ENCODE measurements around the gene RPS14. TPM values are rescaled to one million over a fixed set of nuclear protein-coding genes. Genes with fewer than 3 reads are reported as not detected.
A peak's percentile ranks its signal among the peaks of the same experiment; 100 is the strongest.

Gene RPS14
- total RNA-seq, 1 donor from 2014 or later: 1,202 TPM

DNA sequence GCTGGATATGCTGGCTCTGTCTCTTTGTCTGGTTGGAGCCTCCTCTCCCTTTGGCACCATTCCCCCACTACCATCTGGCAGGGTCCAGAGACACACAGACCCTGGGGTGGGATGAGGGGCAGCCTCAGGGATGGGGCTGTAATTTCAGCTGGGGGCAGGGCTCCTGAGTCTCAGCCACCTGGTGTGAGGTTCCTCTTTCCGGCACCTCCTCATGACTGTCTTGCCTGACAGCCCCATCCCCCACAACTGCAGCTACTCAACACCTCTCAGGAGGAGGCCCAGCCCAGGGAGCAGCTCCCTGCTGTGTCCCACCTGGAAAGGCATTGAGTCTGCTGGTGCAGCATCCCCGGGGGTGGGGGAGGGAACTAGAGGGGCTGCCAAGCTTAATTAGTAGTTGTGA, 11.7 kb upstream of the RPS14 start:
- H3K36me3 ChIP-seq: no peaks in the 10 kb centered on the region
- no peak for DNase-seq
- no peak overlapping the region for H3K27ac ChIP-seq (replicated peaks)
- intact Hi-C loops (cut with micrococcal nuclease): no loop called here
- no peaks in the 10 kb centered on the region for H3K9me3 ChIP-seq (replicated peaks)
- peaks cover 35% of the 10 kb centered on the region for H3K4me1 ChIP-seq
- TF ChIP-seq, protein P1, sequence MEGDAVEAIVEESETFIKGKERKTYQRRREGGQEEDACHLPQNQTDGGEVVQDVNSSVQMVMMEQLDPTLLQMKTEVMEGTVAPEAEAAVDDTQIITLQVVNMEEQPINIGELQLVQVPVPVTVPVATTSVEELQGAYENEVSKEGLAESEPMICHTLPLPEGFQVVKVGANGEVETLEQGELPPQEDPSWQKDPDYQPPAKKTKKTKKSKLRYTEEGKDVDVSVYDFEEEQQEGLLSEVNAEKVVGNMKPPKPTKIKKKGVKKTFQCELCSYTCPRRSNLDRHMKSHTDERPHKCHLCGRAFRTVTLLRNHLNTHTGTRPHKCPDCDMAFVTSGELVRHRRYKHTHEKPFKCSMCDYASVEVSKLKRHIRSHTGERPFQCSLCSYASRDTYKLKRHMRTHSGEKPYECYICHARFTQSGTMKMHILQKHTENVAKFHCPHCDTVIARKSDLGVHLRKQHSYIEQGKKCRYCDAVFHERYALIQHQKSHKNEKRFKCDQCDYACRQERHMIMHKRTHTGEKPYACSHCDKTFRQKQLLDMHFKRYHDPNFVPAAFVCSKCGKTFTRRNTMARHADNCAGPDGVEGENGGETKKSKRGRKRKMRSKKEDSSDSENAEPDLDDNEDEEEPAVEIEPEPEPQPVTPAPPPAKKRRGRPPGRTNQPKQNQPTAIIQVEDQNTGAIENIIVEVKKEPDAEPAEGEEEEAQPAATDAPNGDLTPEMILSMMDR (IDR thresholded peaks at IDR 0.05; ENCODE audit: borderline replicate concordance): no peak
- no peaks in the 10 kb centered on the region for H3K27me3 ChIP-seq (ENCODE audit: low read depth)
- no peak overlapping the region for H3K4me3 ChIP-seq

DNA sequence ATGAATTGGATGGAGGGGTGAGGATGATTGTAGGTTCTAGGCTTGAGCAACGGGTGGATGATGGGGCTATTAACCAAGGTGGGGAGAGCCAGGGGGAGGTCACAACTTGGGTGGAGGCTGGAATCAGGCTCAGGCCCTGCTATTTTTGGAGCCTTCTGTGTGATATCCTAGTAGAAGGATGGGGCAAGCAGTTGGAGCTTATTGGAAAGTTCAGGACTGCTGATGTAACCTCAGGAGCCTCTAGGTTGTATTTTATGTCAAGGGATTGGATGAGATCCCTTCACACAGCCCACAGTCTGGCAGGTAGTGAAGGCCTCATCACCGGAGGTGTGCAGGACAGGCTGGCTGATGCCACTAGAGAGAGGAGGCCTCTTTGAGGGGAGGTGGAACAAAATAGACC, 11.2 kb upstream of the RPS14 start:
- TF ChIP-seq, protein P1 (IDR thresholded peaks at IDR 0.05; ENCODE audit: borderline replicate concordance): no peak
- DNase-seq: no peak
- Histone ChIP-seq H3K27ac (replicated peaks) (no peak overlapping the region), H3K4me1 (peaks cover 32% of the 10 kb centered on the region), H3K4me3 (no peak overlapping the region), H3K36me3 (no peaks in the 10 kb centered on the region), H3K27me3 (ENCODE audit: low read depth) (no peaks in the 10 kb centered on the region), H3K9me3 (replicated peaks) (no peaks in the 10 kb centered on the region)
- intact Hi-C loops (cut with micrococcal nuclease): no loop called here

DNA sequence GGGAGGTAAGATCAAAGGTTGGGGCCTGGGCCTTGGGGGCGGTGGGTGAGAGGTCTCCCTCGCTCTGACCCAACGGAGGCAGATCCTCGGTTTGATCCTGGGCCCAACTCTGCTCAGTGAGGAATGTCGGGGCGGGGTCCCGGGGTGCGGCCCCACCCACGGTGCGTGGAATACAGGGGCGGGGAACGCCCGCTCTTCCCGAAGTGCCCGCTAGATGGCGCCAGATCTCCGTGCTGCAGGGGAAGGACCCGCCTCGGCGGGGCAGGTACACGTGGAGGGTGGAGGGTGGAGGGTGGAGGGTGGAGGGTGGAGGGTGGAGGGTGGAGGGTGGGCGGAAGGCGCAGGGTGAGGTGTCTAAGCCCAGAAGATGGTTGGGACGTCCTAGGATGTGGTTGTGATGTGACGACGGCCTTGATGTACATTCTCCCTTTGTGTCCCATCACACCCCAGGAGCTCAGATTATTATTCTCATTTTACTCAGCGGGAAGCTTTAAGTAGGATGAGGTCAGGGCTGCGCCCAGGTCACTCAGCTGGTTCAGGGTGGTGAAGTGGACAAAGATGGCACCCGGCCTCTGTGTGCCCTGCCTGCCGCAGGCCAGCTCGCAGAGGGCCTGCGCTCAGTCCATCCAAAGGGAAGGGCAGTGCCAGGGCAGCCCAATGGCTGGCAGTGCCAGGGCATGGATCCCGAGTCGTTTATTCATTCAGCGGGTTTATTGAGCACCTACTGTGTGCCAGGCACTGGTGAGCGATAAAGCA, 9.4 kb upstream of the RPS14 start:
- TF ChIP-seq, protein P1 (IDR thresholded peaks at IDR 0.05; ENCODE audit: borderline replicate concordance): peak; percentile 86
- DNase-seq: peak; percentile 82
- Histone ChIP-seq H3K4me1 (peaks cover 14% of the 10 kb centered on the region), H3K27me3 (ENCODE audit: low read depth) (no peaks in the 10 kb centered on the region), H3K27ac (replicated peaks) (peak overlapping the region; percentile 23), H3K9me3 (replicated peaks) (no peaks in the 10 kb centered on the region), H3K4me3 (peak overlapping the region; percentile 52), H3K36me3 (no peaks in the 10 kb centered on the region)
- intact Hi-C loops (cut with micrococcal nuclease): loop anchor here (5.0 kb wide), 1 partner anchor 63 kb away; no protein-coding TSS in a partner anchor

DNA sequence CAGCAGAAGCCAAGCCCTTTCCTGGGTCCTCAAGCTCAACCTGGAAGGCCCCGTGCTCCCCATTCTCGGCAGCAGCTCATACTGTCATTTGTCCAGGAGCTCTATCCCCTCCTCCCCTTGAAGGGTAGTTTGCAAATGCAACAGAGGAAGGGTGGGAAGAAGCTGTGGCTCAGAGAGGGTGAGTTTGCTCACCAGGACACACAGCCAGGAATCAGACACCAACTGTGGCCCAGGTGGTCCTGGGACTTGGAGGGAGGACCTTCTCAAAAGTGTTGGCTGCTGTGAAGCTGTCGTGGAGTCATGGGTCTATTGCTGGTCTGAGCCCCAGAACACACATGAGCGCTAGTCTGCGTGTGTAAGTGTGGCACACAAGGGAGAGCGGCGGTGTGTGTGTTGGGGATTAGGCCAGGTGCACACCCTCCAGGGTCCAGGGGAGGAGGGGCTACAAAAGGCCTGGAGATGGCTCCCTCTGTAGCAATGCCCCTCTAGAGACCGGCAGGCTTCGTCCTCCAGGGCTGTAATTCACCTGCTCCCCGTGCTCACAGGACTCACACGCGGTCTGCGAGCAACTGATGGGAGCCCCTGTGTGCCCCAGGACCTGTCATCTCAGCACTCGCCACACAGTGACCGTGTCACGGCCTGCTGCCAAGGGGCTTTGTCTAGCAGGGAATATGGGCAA, 8.2 kb upstream of the RPS14 start:
- Histone ChIP-seq H3K9me3 (replicated peaks) (no peaks in the 10 kb centered on the region), H3K4me3 (no peak overlapping the region), H3K36me3 (no peaks in the 10 kb centered on the region), H3K27me3 (ENCODE audit: low read depth) (no peaks in the 10 kb centered on the region), H3K4me1 (peaks cover 13% of the 10 kb centered on the region), H3K27ac (replicated peaks) (no peak overlapping the region)
- no peak for DNase-seq
- TF ChIP-seq, protein P1 (IDR thresholded peaks at IDR 0.05; ENCODE audit: borderline replicate concordance): no peak
- intact Hi-C loops (cut with micrococcal nuclease): loop anchor here (5.0 kb wide), 1 partner anchor 65 kb away; no protein-coding TSS in a partner anchor

DNA sequence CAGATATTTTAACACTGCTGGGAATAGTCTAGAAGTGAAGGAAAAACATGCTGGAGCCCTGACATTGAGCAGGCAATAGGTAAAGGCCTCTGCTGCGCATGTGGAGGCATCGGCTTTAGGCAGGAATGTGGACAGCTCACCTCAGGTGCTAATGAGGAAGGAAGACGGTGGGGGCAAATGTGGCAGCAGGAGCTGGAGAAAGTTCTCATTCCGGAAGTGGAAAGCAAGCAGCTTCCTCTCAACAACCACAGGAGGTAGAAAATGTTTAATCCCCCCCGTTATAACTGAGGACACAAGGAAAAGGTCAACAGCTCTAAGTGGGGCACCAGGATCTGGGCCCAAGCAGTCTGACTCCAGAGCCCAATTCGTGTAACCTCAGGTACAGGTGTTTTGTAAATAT, 7.6 kb upstream of the RPS14 start:
- Histone ChIP-seq H3K4me3 (no peak overlapping the region), H3K4me1 (peaks cover 13% of the 10 kb centered on the region), H3K9me3 (replicated peaks) (no peaks in the 10 kb centered on the region), H3K27me3 (ENCODE audit: low read depth) (no peaks in the 10 kb centered on the region), H3K36me3 (no peaks in the 10 kb centered on the region), H3K27ac (replicated peaks) (no peak overlapping the region)
- DNase-seq: no peak
- intact Hi-C loops (cut with micrococcal nuclease): loop anchor here (5.0 kb wide), 1 partner anchor 65 kb away; no protein-coding TSS in a partner anchor
- TF ChIP-seq, protein P1 (IDR thresholded peaks at IDR 0.05; ENCODE audit: borderline replicate concordance): no peak
